ENCODE results near the gene POLR2E. TPM values are rescaled to one million over a fixed set of nuclear protein-coding genes. Genes with fewer than 3 reads are reported as not detected.
A peak's percentile ranks its signal among the peaks of the same experiment; 100 is the strongest.

POLR2E gene
- total RNA-seq, 2 donors from 2014 or later, result 225 to 254 TPM

GRCh38 chr19:1057176-1057855, 37.9 kb downstream of the POLR2E start:
- H3K4me3 ChIP-seq (ENCODE audit: low read length), result no peak overlapping the region
- H3K4me3 Mint-ChIP-seq, result no peak overlapping the region
- no peaks in the 10 kb centered on the region for H3K4me1 Mint-ChIP-seq
- H3K4me1 ChIP-seq (ENCODE audit: control insufficient read depth, insufficient read depth, low read length), result no peaks in the 10 kb centered on the region
- WGBS, 2 experiments (ENCODE audit: insufficient coverage in 1 of 2, insufficient read length in 1 of 2), result 80 to 90% methylated on average over 3 of the region's 3 CpGs
- TF ChIP-seq CTCF (conservative IDR thresholded peaks at IDR 0.05), result peak; percentile 22
- H3K9me3 Mint-ChIP-seq, result no peaks in the 10 kb centered on the region
- peaks cover 37% of the 10 kb centered on the region for H3K36me3 ChIP-seq (ENCODE audit: control insufficient read depth, insufficient read depth, low read length)
- H3K27ac ChIP-seq (ENCODE audit: low read depth, low read length), result no peak overlapping the region
- H3K27ac Mint-ChIP-seq, result no peak overlapping the region
- no peaks in the 10 kb centered on the region for H3K27me3 ChIP-seq (ENCODE audit: control insufficient read depth, insufficient read depth, low read length, poor library complexity, severe bottlenecking)
- H3K9ac ChIP-seq (ENCODE audit: extremely low read depth, low read length, poor library complexity, severe bottlenecking), result no peak overlapping the region
- peaks cover 24% of the 10 kb centered on the region for H3K36me3 Mint-ChIP-seq (ENCODE audit: low read depth)
- DNase-seq, result peak; percentile 69
- peaks cover 18% of the 10 kb centered on the region for H3K9me3 ChIP-seq (ENCODE audit: control insufficient read depth, low read length)
- H3K27me3 Mint-ChIP-seq (ENCODE audit: insufficient read depth), result no peaks in the 10 kb centered on the region

- H3K9ac ChIP-seq (ENCODE audit: extremely low read depth, low read length, poor library complexity, severe bottlenecking), result no peak overlapping the region
- WGBS, 2 experiments (ENCODE audit: insufficient coverage in 1 of 2, insufficient read length in 1 of 2), result 92 to 100% methylated on average over 11 to 20 of the region's 20 CpGs
- no peak for DNase-seq
- Mint-ChIP-seq H3K36me3 (ENCODE audit: low read depth) (peaks cover 28% of the 10 kb centered on the region), H3K27me3 (ENCODE audit: insufficient read depth) (no peaks in the 10 kb centered on the region), H3K27ac (no peak overlapping the region), H3K4me3 (no peak overlapping the region), H3K4me1 (no peaks in the 10 kb centered on the region), H3K9me3 (no peaks in the 10 kb centered on the region)
- peaks cover 18% of the 10 kb centered on the region for H3K9me3 ChIP-seq (ENCODE audit: control insufficient read depth, low read length)
- H3K27me3 ChIP-seq (ENCODE audit: control insufficient read depth, insufficient read depth, low read length, poor library complexity, severe bottlenecking), result no peaks in the 10 kb centered on the region
- TF ChIP-seq CTCF (conservative IDR thresholded peaks at IDR 0.05), result no peak
- no peaks in the 10 kb centered on the region for H3K4me1 ChIP-seq (ENCODE audit: control insufficient read depth, insufficient read depth, low read length)
- no peak overlapping the region for H3K27ac ChIP-seq (ENCODE audit: low read depth, low read length)
- no peak overlapping the region for H3K4me3 ChIP-seq (ENCODE audit: low read length)
- peaks cover 37% of the 10 kb centered on the region for H3K36me3 ChIP-seq (ENCODE audit: control insufficient read depth, insufficient read depth, low read length)
Observed at GRCh38 chr19:1055886-1056620, 39.1 kb downstream of the POLR2E start.

- no peak overlapping the region for H3K27ac ChIP-seq (ENCODE audit: low read depth, low read length)
- no peak overlapping the region for H3K4me3 ChIP-seq (ENCODE audit: low read length)
- no peaks in the 10 kb centered on the region for H3K4me1 ChIP-seq (ENCODE audit: control insufficient read depth, insufficient read depth, low read length)
- Mint-ChIP-seq H3K4me3 (no peak overlapping the region), H3K36me3 (ENCODE audit: low read depth) (peaks cover 31% of the 10 kb centered on the region), H3K27ac (no peak overlapping the region), H3K9me3 (no peaks in the 10 kb centered on the region), H3K4me1 (no peaks in the 10 kb centered on the region), H3K27me3 (ENCODE audit: insufficient read depth) (no peaks in the 10 kb centered on the region)
- WGBS, 2 experiments (ENCODE audit: insufficient coverage in 1 of 2, insufficient read length in 1 of 2), result 94% methylated on average over 13 to 14 of the region's 14 CpGs
- no peaks in the 10 kb centered on the region for H3K27me3 ChIP-seq (ENCODE audit: control insufficient read depth, insufficient read depth, low read length, poor library complexity, severe bottlenecking)
- TF ChIP-seq CTCF (conservative IDR thresholded peaks at IDR 0.05), result no peak
- H3K9me3 ChIP-seq (ENCODE audit: control insufficient read depth, low read length), result peaks cover 18% of the 10 kb centered on the region
- no peak overlapping the region for H3K9ac ChIP-seq (ENCODE audit: extremely low read depth, low read length, poor library complexity, severe bottlenecking)
- H3K36me3 ChIP-seq (ENCODE audit: control insufficient read depth, insufficient read depth, low read length), result peaks cover 37% of the 10 kb centered on the region
- no peak for DNase-seq
Observed at GRCh38 chr19:1055028-1055425, 40.1 kb downstream of the POLR2E start.

Data from endodermal cell (in vitro differentiated cells).